Activated T-cell treated with anti-CD3 and anti-CD28 coated beads, Interleukin-2, amount 50 U/mL, for 72 hours (primary cell): ENCODE results near the gene INPP4B. TPM values are rescaled to one million over a fixed set of nuclear protein-coding genes. Genes with fewer than 3 reads are reported as not detected.

Experiments
- ATAC-seq, 2 donors: fragments of 150-1000 bp; cut with Tn5 transposase; replicated peaks in 1 of 2; 2 replicates each; pipeline ENCODE4 v1.10.0; 2021; ENCODE audit warnings: moderate library complexity in 2 of 2, mild to moderate bottlenecking in 1 of 2
- DNase-seq, 2 donors: peaks; one replicate each; pipeline ENCODE4 v3.0.0; 2021 to 2022; ENCODE audit warnings: mixed read lengths in 1 of 2
- H3K27ac Mint-ChIP-seq: one replicate; pipeline ENCODE4 v1.8.0; 2022; ENCODE audit warnings: mild to moderate bottlenecking, moderate library complexity, mixed read lengths
- H3K27me3 Mint-ChIP-seq: one replicate; pipeline ENCODE4 v1.8.0; 2022; ENCODE audit warnings: low read depth, mixed read lengths
- H3K36me3 Mint-ChIP-seq, 2 donors: one replicate each; pipeline ENCODE4 v1.8.0; 2022; ENCODE audit warnings: mixed read lengths in 2 of 2, mild to moderate bottlenecking in 1 of 2; ENCODE audit not compliant: insufficient read depth in 2 of 2
- H3K4me1 Mint-ChIP-seq: one replicate; pipeline ENCODE4 v1.8.0; 2022; ENCODE audit warnings: low read depth, mixed read lengths
- H3K4me3 Mint-ChIP-seq, 2 donors: one replicate each; pipeline ENCODE4 v1.8.0; 2022; ENCODE audit warnings: mild to moderate bottlenecking in 2 of 2, mixed read lengths in 2 of 2, moderate library complexity in 2 of 2
- H3K9me3 Mint-ChIP-seq, 2 donors: one replicate each; pipeline ENCODE4 v1.8.0; 2022; ENCODE audit warnings: mixed read lengths in 2 of 2
- total RNA-seq, 2 donors: library from RNA; stranded (reverse); gene quantifications; one replicate each; pipeline ENCODE4 v1.2.3, GENCODE V29; 2022

INPP4B gene
- total RNA-seq, 2 donors from 2014 or later, result 64.9 to 67.3 TPM

GRCh38 chr4:142554412-142554811 is 291.7 kb downstream of the INPP4B start:
- Mint-ChIP-seq H3K27ac (peak overlapping the region; percentile 72), H3K4me1 (peaks cover 96% of the 10 kb centered on the region), H3K36me3 (peaks cover 2 to 3% of the 10 kb centered on the region in 2 donors), H3K4me3 (peak overlapping the region in 1 of 2 donors; percentile 18), H3K9me3 (no peaks in the 10 kb centered on the region), H3K27me3 (no peaks in the 10 kb centered on the region)
- ATAC-seq, result no peak
- no peak for DNase-seq

DNA sequence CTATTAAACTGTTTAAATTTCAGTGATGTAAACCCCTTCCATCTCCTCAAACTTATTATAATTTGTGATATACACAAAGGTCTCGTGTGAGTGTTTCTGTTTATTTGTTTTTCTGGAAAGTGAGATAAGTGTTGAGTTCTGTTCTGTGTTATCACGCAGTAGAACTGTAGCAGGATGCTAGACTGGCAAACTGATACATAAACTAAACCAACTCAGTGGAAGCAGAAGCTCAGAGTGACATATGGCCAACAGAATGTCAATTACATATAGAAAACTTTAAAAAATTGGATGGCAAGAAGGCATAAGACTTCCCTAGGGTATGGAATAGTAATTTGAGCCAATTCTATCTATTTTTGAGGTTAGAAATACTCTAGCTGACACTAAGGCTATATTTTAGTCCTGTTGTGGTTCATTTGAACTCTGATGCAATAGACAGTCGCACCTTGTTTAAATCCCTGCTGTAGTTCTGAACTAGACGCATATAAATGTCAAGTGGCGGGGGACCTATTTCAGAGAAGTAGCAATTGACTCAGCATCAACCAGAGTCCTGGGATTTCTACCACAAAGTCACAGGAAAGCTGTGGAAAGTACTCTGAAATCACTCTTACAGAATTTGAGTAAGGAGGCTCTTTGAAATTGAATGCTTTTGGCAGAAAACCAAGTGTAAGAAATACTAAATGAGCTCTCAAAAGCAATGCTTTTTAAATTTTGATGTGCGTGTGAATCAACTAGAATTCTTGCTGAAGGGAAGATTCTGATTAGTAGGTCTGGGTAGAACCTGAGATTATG is 294.4 kb downstream of the INPP4B start:
- Mint-ChIP-seq H3K9me3 (no peaks in the 10 kb centered on the region), H3K27me3 (no peaks in the 10 kb centered on the region), H3K36me3 (peaks cover 2 to 6% of the 10 kb centered on the region in 2 donors), H3K4me3 (peak overlapping the region; percentile 57 to 74), H3K27ac (peak overlapping the region; percentile 95), H3K4me1 (peaks cover 87% of the 10 kb centered on the region)
- ATAC-seq, result peak; percentile 4 to 18
- DNase-seq, result no peak

- Mint-ChIP-seq H3K36me3 (peaks cover 6 to 8% of the 10 kb centered on the region in 2 donors), H3K27ac (peak overlapping the region; percentile 95), H3K9me3 (peaks cover 0 to 2% of the 10 kb centered on the region in 2 donors), H3K4me1 (peaks cover 80% of the 10 kb centered on the region), H3K27me3 (no peaks in the 10 kb centered on the region), H3K4me3 (peak overlapping the region; percentile 57 to 74)
- ATAC-seq, result no peak
- DNase-seq, result no peak
These were observed 295.1 kb downstream of the INPP4B start for GRCh38 chr4:142550965-142551364.

GRCh38 chr4:142549726-142550463 is 296.2 kb downstream of the INPP4B start:
- Mint-ChIP-seq H3K9me3 (peaks cover 0 to 2% of the 10 kb centered on the region in 2 donors), H3K4me1 (peaks cover 69% of the 10 kb centered on the region), H3K36me3 (peaks cover 4 to 8% of the 10 kb centered on the region in 2 donors), H3K27me3 (no peaks in the 10 kb centered on the region), H3K27ac (peak overlapping the region; percentile 27), H3K4me3 (peak overlapping the region; percentile 57 to 74)
- DNase-seq (no peak), ATAC-seq (peak; percentile 90 to 92)

DNA sequence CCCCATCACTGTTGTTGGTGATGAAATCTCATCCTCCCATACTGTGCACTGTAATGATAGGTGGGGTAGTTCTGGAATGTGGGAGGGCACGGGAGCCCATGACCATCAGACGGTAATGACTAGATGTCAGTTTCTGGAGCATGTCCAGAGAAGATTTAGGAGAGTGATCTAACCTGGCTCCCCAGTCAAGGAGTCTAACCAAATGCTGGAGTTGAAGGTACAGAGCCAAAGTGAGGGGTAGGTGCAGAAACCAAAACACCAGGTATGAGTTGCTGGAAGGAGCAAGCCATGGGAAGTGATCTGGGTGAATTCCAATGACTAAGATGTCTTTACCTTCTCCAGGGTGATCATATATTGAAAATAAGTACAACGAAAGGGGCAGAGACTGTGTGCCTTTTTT is 296.9 kb downstream of the INPP4B start:
- Mint-ChIP-seq H3K27ac (peak overlapping the region; percentile 27), H3K27me3 (no peaks in the 10 kb centered on the region), H3K36me3 (peaks cover 4 to 6% of the 10 kb centered on the region in 2 donors), H3K4me3 (peak overlapping the region; percentile 57 to 74), H3K4me1 (peaks cover 62% of the 10 kb centered on the region), H3K9me3 (peaks cover 0 to 2% of the 10 kb centered on the region in 2 donors)
- ATAC-seq (peak in 1 of 2 donors; percentile 13), DNase-seq (no peak)

GRCh38 chr4:142548491-142548890 is 297.6 kb downstream of the INPP4B start:
- peaks cover 4 to 6% of the 10 kb centered on the region in 2 donors for H3K36me3 Mint-ChIP-seq
- DNase-seq (no peak), ATAC-seq (peak; percentile 44 to 54)
- peaks cover 55% of the 10 kb centered on the region for H3K4me1 Mint-ChIP-seq
- H3K9me3 Mint-ChIP-seq, result peaks cover 0 to 2% of the 10 kb centered on the region in 2 donors
- H3K27ac Mint-ChIP-seq, result no peak overlapping the region
- H3K4me3 Mint-ChIP-seq, result no peak overlapping the region
- no peaks in the 10 kb centered on the region for H3K27me3 Mint-ChIP-seq

DNA sequence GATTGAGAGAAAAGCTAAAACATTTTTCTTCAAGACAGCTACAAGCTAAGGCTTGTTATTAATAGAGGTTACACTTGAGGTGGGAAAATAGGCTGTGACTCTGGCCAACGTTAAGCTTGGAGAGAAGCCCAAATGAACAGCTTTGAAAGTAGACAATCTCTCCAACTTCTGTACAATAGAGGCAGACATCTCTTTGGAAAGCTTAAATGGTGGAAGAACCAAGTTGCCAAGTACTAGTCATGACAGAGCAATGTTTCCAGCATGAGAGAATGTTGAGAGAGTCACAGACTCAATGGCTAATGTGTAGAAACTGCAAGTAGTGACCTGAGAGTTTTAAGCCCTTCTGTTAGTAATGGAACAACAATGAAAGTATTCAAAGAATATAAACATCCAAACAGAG is 298.1 kb downstream of the INPP4B start:
- H3K4me1 Mint-ChIP-seq, result peaks cover 51% of the 10 kb centered on the region
- peaks cover 0 to 2% of the 10 kb centered on the region in 2 donors for H3K9me3 Mint-ChIP-seq
- DNase-seq (no peak), ATAC-seq (no peak)
- H3K36me3 Mint-ChIP-seq, result peaks cover 4 to 6% of the 10 kb centered on the region in 2 donors
- H3K27ac Mint-ChIP-seq, result peak overlapping the region; percentile 27
- H3K27me3 Mint-ChIP-seq, result no peaks in the 10 kb centered on the region
- peak overlapping the region in 1 of 2 donors; percentile 33 for H3K4me3 Mint-ChIP-seq

DNA sequence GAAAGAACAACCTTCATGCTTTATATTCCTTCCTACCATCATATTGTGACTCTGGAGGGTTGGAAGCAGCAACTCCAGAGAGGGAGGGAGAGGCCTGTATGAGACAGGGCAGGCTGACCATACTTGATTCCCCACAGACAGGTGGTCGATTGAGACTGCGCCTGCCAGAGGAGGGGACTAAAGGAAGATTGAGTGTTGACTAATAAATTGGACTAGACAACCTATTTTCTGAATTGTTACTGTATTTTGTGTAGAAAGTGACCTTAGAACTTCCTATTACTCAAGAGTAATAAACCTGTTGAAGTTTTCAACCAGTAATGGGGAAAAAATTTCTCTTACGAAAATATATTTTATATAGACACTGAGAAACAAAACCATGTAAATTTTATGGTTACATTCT is 301.5 kb downstream of the INPP4B start:
- no peak overlapping the region for H3K27ac Mint-ChIP-seq

GRCh38 chr4:142544039-142544438 is 302.1 kb downstream of the INPP4B start:
- peaks cover 37% of the 10 kb centered on the region for H3K4me1 Mint-ChIP-seq
- peak; percentile 39 to 55 for ATAC-seq
- peak overlapping the region; percentile 54 for H3K27ac Mint-ChIP-seq
- peaks cover 0 to 2% of the 10 kb centered on the region in 2 donors for H3K9me3 Mint-ChIP-seq
- no peak for DNase-seq
- H3K36me3 Mint-ChIP-seq, result peaks cover 5 to 6% of the 10 kb centered on the region in 2 donors
- H3K4me3 Mint-ChIP-seq, result no peak overlapping the region
- no peaks in the 10 kb centered on the region for H3K27me3 Mint-ChIP-seq

More for the DNA sequence above, 301.5 kb downstream of the INPP4B start:
- H3K4me1 Mint-ChIP-seq, result peaks cover 38% of the 10 kb centered on the region
- H3K9me3 Mint-ChIP-seq, result peaks cover 0 to 2% of the 10 kb centered on the region in 2 donors
- no peaks in the 10 kb centered on the region for H3K27me3 Mint-ChIP-seq
- ATAC-seq (no peak), DNase-seq (no peak)
- H3K36me3 Mint-ChIP-seq, result peaks cover 4 to 6% of the 10 kb centered on the region in 2 donors
- H3K4me3 Mint-ChIP-seq, result peak overlapping the region in 1 of 2 donors; percentile 31

DNA sequence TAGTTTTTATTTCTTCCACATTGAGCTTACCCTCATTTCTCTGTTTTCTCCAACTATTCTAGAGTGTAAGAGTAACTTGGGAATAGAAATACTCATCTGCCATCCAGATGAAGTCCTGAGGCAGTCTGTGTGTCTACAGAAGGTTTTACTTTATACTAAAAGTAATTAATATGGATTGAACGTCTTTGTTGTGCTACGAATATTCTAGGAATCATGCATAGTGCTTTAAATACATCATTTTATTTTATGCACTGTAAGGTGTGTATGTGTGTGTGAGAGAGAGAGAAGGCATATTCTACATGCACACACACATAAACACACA is 305.7 kb downstream of the INPP4B start:
- H3K9me3 Mint-ChIP-seq, result no peaks in the 10 kb centered on the region
- H3K27me3 Mint-ChIP-seq, result no peaks in the 10 kb centered on the region
- DNase-seq (no peak), ATAC-seq (no peak)
- H3K27ac Mint-ChIP-seq, result no peak overlapping the region
- H3K4me1 Mint-ChIP-seq, result peaks cover 32% of the 10 kb centered on the region
- H3K4me3 Mint-ChIP-seq, result peak overlapping the region in 1 of 2 donors; percentile 49
- H3K36me3 Mint-ChIP-seq, result peaks cover 0 to 1% of the 10 kb centered on the region in 2 donors

- ATAC-seq (no peak), DNase-seq (no peak)
- Mint-ChIP-seq H3K4me3 (peak overlapping the region in 1 of 2 donors; percentile 53), H3K4me1 (peaks cover 37% of the 10 kb centered on the region), H3K27me3 (no peaks in the 10 kb centered on the region), H3K36me3 (peaks cover 0 to 1% of the 10 kb centered on the region in 2 donors), H3K9me3 (no peaks in the 10 kb centered on the region), H3K27ac (no peak overlapping the region)
These were observed 306.2 kb downstream of the INPP4B start for GRCh38 chr4:142539796-142540482.

DNA sequence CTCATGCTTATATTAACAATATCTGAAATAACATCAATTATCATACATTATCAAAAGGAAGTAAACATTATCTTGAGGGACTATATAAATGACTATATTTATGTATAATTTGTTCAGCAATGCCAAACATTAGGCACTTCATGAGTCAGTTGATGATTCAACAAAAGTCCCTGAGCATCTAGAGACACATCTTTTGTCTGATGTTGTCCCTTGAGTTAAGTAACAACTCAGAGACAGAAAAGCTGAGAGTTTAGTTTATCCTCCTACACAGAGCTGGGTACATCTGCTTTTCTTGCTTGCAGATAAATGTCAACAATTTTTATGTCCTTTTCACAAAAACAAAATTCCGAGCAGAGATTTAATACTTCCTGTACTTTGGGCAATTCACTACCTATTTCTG is 311.1 kb downstream of the INPP4B start:
- Mint-ChIP-seq H3K4me1 (peaks cover 33% of the 10 kb centered on the region), H3K27ac (no peak overlapping the region), H3K9me3 (no peaks in the 10 kb centered on the region), H3K36me3 (peaks cover 0 to 1% of the 10 kb centered on the region in 2 donors), H3K27me3 (no peaks in the 10 kb centered on the region), H3K4me3 (no peak overlapping the region)
- peak; percentile 72 to 83 for ATAC-seq
- no peak for DNase-seq

DNA sequence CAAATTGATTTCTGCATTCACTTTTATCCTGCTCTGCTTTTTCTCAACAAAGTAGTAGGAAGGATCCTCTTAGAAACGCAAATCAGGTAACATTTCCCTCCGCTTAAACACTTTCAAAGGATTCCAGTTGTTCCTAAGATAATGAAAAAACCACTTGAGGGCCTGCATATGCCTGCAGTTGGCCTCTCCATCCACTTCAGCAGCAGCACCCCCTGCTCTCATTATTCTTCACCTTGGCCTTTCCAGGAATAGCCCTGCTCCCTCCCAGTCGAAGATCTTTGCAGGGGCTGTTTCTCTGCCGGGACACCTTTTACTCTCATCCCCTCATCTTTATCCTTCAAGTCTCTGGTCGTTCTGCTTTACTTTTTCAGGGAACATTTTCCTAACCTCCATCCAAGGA is 314.0 kb downstream of the INPP4B start:
- Mint-ChIP-seq H3K36me3 (no peaks in the 10 kb centered on the region), H3K27me3 (no peaks in the 10 kb centered on the region), H3K4me1 (peaks cover 24% of the 10 kb centered on the region), H3K9me3 (no peaks in the 10 kb centered on the region), H3K27ac (no peak overlapping the region), H3K4me3 (no peak overlapping the region)
- no peak for ATAC-seq
- no peak for DNase-seq
